Right lobe of liver (tissue), 6 donors: Measurements from ENCODE around the gene CEP68. TPM values are rescaled to one million over a fixed set of nuclear protein-coding genes. Genes with fewer than 3 reads are reported as not detected.
"Not testable (repeated sequence)": the region's sequence is repeated elsewhere in the genome, so short reads cannot be mapped to it uniquely, and the experiment has no call there.

Experiments
- ATAC-seq, 4 donors: fragments of 200-7000 bp; cut with Tn5 transposase; one replicate each; pipeline ENCODE4 v1.9.1; 2020; ENCODE audit warnings: mild to moderate bottlenecking in 4 of 4, moderate library complexity in 4 of 4
- DNase-seq, 3 donors: peaks; one replicate each; pipeline ENCODE4 v3.0.0-alpha.2; 2020
- H3K27ac ChIP-seq, 3 donors: fragments of 200-600 bp; one replicate each; pipeline ENCODE4 v1.8.0; 2022
- H3K27me3 ChIP-seq, 2 donors: fragments of 200-600 bp; one replicate each; pipeline ENCODE4 v1.8.0; 2022
- H3K36me3 ChIP-seq, 4 donors: fragments of 200-600 bp; sonication (generic) in 1 of 4; one replicate each; pipeline versions ENCODE4 v1.5.1 to v1.8.0; 2017 to 2022; ENCODE audit warnings: control low read depth in 1 of 4
- H3K4me1 ChIP-seq, 4 donors: fragments of 200-600 bp; sonication (generic) in 1 of 4; one replicate each; pipeline versions ENCODE4 v1.5.1 to v1.8.0; 2017 to 2022; ENCODE audit warnings: control low read depth in 1 of 4
- H3K4me3 ChIP-seq, 3 donors: fragments of 200-600 bp; one replicate each; pipeline ENCODE4 v1.8.0; 2022
- H3K9me3 ChIP-seq, 4 donors: fragments of 200-600 bp; sonication (generic) in 1 of 4; one replicate each; pipeline versions ENCODE4 v1.5.1 to v1.8.0; 2017 to 2022; ENCODE audit warnings: control low read depth in 1 of 4
- POLR2A ChIP-seq: fragments of 450-650 bp; IDR thresholded peaks from one replicate; pipeline ENCODE4 v1.6.1; 2017; ENCODE audit warnings: antibody characterized with exemption, mild to moderate bottlenecking
- WGBS: methylation state at CpG from one replicate; pipeline ENCODE4 v1.1.6; 2018; ENCODE audit warnings: low coverage, low lambda C conversion rate; ENCODE audit not compliant: insufficient coverage; ENCODE audit errors: missing lambda C conversion rate; 5-methylcytosine and 5-hydroxymethylcytosine counted together
- intact Hi-C, 2 donors: fragments of 100-400 bp; cut with DNase I; formaldehyde crosslinking; loops; one replicate each; pipeline versions ENCODE4 v1.11.2 to v1.14.1; 2022
- total RNA-seq, 6 experiments: library from RNA; depleted of rRNA in 2 of 6; stranded (reverse); fragments of >200 nt in 2 of 6; fragmentation: NEBNext Ultra II Directional in 3 of 6; extraction: Animal tissue kit (Norgen Biotek cat#: 25700) in 3 of 6; gene quantifications; one replicate each; pipeline versions ENCODE4 v1.1.0 to v1.2.4, GENCODE V29; 2016 to 2023
- TF ChIP-seq, protein P1 (sequence below), 4 donors: fragments of 200-600 bp in 3 of 4; fragments of 450-650 bp in 1 of 4; IDR thresholded peaks; one replicate each; pipeline versions ENCODE4 v1.5.1 to v1.8.0; 2016 to 2022; ENCODE audit warnings: antibody characterized with exemption in 4 of 4, mild to moderate bottlenecking in 2 of 4
- donor health status: DM: no; HTN: yes; CAD: no.
- donor health status: DM: no; HTN: no; CAD: no.
- donor health status: DM: no; HTN: no; CAD: no.
- donor health status: DM: no; HTN: yes; CAD: no.
- donor health status: DM: no; HTN: yes; CAD: no.

CEP68 gene
- total RNA-seq, 6 experiments from 2014 or later: 1.7 to 4.3 (median 3.2) TPM

DNA sequence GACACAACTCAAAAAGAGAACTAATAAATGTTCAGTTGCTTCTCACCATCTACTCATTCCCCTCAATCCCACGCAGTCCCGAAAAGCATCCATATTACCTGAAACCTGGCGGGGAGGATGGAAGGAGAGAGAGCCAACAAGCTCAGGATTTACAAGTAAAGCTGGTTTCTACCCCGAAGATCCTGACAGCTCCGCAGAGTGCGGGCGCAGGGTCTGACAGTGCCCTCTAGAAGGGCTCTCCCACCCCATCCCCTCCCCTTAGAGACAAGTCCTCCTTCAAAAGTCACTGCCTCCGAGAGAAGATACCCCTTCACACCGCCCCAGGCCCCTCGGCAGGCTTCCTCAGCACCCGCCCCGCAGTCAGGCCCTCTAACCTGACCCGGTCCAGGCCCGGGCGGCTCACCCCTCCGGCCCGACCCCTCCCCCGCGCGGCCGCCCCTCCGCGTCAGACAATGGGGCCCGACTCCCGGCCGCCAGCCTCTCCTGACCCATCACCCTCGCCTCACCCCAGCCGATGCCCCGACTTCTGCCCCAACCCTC is 73.1 kb downstream of the CEP68 start:
- TF ChIP-seq, protein P1, sequence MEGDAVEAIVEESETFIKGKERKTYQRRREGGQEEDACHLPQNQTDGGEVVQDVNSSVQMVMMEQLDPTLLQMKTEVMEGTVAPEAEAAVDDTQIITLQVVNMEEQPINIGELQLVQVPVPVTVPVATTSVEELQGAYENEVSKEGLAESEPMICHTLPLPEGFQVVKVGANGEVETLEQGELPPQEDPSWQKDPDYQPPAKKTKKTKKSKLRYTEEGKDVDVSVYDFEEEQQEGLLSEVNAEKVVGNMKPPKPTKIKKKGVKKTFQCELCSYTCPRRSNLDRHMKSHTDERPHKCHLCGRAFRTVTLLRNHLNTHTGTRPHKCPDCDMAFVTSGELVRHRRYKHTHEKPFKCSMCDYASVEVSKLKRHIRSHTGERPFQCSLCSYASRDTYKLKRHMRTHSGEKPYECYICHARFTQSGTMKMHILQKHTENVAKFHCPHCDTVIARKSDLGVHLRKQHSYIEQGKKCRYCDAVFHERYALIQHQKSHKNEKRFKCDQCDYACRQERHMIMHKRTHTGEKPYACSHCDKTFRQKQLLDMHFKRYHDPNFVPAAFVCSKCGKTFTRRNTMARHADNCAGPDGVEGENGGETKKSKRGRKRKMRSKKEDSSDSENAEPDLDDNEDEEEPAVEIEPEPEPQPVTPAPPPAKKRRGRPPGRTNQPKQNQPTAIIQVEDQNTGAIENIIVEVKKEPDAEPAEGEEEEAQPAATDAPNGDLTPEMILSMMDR (IDR thresholded peaks at IDR 0.05): no peak
- TF ChIP-seq POLR2A: no peak
- 3% methylated on average over 8 of the region's 29 CpGs for WGBS
- H3K9me3 ChIP-seq: no peaks in the 10 kb centered on the region
- H3K4me1 ChIP-seq: peaks cover 0 to 44% (median 12%) of the 10 kb centered on the region in 4 donors
- intact Hi-C loops: no loop called here
- DNase-seq (peak; percentile 67 to 77 (median 73)), ATAC-seq (peak; percentile 14 to 30 (median 20))
- H3K36me3 ChIP-seq: no peaks in the 10 kb centered on the region
- H3K27me3 ChIP-seq: no peaks in the 10 kb centered on the region
- peak overlapping the region; percentile 85 to 89 (median 87) for H3K4me3 ChIP-seq
- H3K27ac ChIP-seq: peak overlapping the region; percentile 94 to 98 (median 98)

DNA sequence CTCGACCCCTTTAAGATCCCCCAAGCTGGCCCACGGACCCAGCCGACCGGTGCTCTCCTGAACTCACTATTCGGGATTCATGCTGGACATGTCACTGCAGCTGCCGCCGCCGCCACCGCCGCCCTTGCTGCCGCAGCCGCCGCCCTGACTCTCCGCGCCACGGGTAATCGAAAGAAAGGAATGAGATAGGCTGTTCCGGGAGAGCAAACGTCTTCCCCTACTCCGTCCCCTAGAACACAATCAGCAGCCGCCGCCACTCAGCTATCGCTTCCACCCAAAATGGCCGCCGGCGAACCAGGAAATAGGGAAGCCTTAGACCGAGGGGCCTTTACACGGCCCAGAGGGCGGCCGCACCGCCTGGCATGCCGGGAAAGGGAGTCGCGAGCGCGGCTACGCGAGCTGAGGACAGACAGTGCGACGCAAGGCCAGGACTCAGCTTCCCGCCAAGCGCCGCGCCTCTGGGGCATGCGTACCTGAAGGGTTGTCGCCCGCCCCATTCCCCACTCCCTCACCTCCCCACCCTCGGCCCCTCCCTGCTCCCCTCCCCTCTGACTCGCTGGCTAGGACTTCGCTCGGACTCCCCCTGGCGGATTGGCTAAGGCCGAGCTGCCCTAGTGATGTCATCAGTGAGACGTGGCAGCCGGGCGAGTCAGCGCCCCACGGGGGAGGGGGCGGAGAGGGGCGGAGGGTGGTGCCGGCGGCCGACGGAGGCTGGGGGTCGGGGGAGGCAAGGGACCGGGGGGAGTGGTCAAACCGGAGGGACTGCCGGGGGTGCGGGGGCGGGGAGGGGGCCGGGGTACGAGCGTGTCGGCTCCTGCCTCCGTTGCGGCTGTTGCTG is 73.8 kb downstream of the CEP68 start, which contains the start of gene RAB1A:
Gene RAB1A (minus strand): TSS at position 281 of the 838 bp plus-strand sequence. CDS start 191 bp downstream, at position 90.
- ATAC-seq (peak; percentile 89 to 96 (median 92)), DNase-seq (peak; percentile 100)
- Histone ChIP-seq H3K27ac (peak within 1 kb of the TSS; percentile 94 to 98 (median 98)), H3K4me3 (peak within 1 kb of the TSS; percentile 85 to 89 (median 87)), H3K36me3 (no peaks in the 10 kb centered on the region), H3K27me3 (no peaks in the 10 kb centered on the region), H3K9me3 (no peaks in the 10 kb centered on the region), H3K4me1 (peaks cover 0 to 37% (median 10%) of the 10 kb centered on the region in 4 donors)
- WGBS: under 1% methylated on average over 25 of the region's 76 CpGs
- intact Hi-C loops: no loop called here
- TF ChIP-seq POLR2A: peak; percentile 87
- TF ChIP-seq, protein P1 (IDR thresholded peaks at IDR 0.05): peak in 3 of 4 donors; percentile 32 to 40 (median 33)

DNA sequence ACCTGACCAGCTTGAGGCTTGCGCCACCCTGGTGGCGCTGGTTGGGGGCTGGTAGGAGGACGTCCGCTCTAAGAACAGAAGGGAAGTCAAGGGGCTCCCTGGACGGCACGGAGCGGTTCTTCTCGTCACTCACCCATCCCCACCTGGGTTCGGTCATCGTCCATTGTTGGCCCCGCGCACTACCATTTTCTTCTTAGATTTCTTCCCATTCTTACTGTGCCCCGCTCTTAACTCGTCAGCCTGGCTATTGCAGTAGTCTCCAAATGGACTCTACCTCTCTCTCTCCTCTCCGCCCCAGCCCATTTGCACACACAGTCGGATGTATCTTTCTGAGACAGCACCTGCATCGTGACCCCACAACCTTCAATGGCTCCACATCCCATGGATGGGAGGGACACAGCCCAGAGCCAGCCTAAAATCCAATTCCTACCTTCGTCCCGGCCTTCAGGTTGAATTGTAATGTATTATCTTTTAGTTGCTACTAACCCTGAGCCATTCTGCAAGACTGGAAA is 74.5 kb downstream of the CEP68 start:
- peak; percentile 49 for TF ChIP-seq POLR2A
- TF ChIP-seq, protein P1 (IDR thresholded peaks at IDR 0.05): no peak
- Histone ChIP-seq H3K36me3 (no peaks in the 10 kb centered on the region), H3K4me1 (peaks cover 0 to 30% (median 7%) of the 10 kb centered on the region in 4 donors), H3K9me3 (no peaks in the 10 kb centered on the region), H3K27ac (peak overlapping the region; percentile 94 to 98 (median 98)), H3K4me3 (peak overlapping the region; percentile 54 to 87 (median 58)), H3K27me3 (no peaks in the 10 kb centered on the region)
- ATAC-seq (peak; percentile 55 to 70 (median 62)), DNase-seq (no peak)
- intact Hi-C loops: no loop called here
- 10% methylated on average over 7 of the region's 19 CpGs for WGBS

DNA sequence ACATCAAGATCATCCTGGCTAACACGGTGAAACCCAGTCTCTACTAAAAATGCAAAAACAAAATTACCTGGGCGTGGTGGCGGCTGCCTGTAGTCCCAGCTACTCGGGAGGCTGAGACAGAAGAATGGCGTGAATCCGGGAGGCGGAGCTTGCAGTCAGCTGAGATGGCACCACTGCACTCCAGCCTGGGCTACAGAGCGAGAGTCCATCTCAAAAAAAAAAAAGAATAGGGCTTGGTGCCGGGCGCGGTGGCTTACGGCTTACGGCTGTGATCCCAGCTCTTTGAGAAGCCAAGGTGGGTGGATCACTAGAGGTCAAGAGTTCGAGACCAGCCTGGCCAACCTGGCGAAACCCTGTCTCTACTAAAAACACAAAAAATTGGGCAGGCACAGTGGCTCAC is 76.7 kb downstream of the CEP68 start:
- H3K9me3 ChIP-seq, H3K36me3 ChIP-seq, DNase-seq, H3K4me3 ChIP-seq, ATAC-seq, H3K27ac ChIP-seq, intact Hi-C loops, H3K27me3 ChIP-seq: not testable (repeated sequence)
- 87% methylated on average over 15 of the region's 15 CpGs for WGBS
- H3K4me1 ChIP-seq: peaks cover 0 to 20% (median 0%) of the 10 kb centered on the region in 4 donors
